SKM-1 (cell line): ENCODE results near the gene HSD11B1.

Experiments used
- DNase-seq: peaks from one replicate; lab custom pipeline; 2025; ENCODE audit not compliant: unreplicated experiment; lab: John Stamatoyannopoulos, UW

The HSD11B1 gene

GRCh38 chr1:209704584-209704983 lies at the start of gene HSD11B1:
HSD11B1 (plus strand) TSS chr1:209704846; CDS start chr1:209704943, 97 bp downstream.
- DNase-seq: no peak

GRCh38 chr1:209655411-209656231 lies 49.0 kb upstream of the HSD11B1 start:
- no peak for DNase-seq

GRCh38 chr1:209657140-209657879 lies 47.3 kb upstream of the HSD11B1 start:
- DNase-seq: peak; percentile 19

- no peak for DNase-seq
Observed at GRCh38 chr1:209657918-209658317, 46.7 kb upstream of the HSD11B1 start.

- peak; percentile 87 for DNase-seq
Observed at GRCh38 chr1:209659909-209660308, 44.7 kb upstream of the HSD11B1 start.

GRCh38 chr1:209661071-209661470 lies 43.6 kb upstream of the HSD11B1 start:
- DNase-seq: no peak

GRCh38 chr1:209662879-209663327 lies 41.7 kb upstream of the HSD11B1 start:
- no peak for DNase-seq

GRCh38 chr1:209667103-209667502 lies 37.5 kb upstream of the HSD11B1 start:
- DNase-seq: no peak

- DNase-seq: no peak
Observed at GRCh38 chr1:209667708-209668107, 36.9 kb upstream of the HSD11B1 start.

- DNase-seq: no peak
Observed at GRCh38 chr1:209670441-209671082, 34.1 kb upstream of the HSD11B1 start.

- DNase-seq: peak; percentile 63
Observed at GRCh38 chr1:209672705-209673630, 31.7 kb upstream of the HSD11B1 start.

- DNase-seq: peak; percentile 47
Observed at GRCh38 chr1:209673631-209674417, 30.8 kb upstream of the HSD11B1 start.

- no peak for DNase-seq
Observed at GRCh38 chr1:209674957-209675564, 29.6 kb upstream of the HSD11B1 start, which contains the start of gene G0S2. G0S2 (plus strand) TSS chr1:209675412; CDS start chr1:209675685, 273 bp downstream.

- DNase-seq: no peak
Observed at GRCh38 chr1:209675565-209676154, 29.0 kb upstream of the HSD11B1 start.

- DNase-seq: no peak
Observed at GRCh38 chr1:209678981-209679539, 25.6 kb upstream of the HSD11B1 start.

GRCh38 chr1:209685821-209686220 lies 18.8 kb upstream of the HSD11B1 start:
- no peak for DNase-seq

- no peak for DNase-seq
Observed at GRCh38 chr1:209686322-209686721, 18.3 kb upstream of the HSD11B1 start.

GRCh38 chr1:209688746-209689234 lies 15.9 kb upstream of the HSD11B1 start:
- no peak for DNase-seq
